ENCODE measurements around the gene EMC10. TPM values are rescaled to one million over a fixed set of nuclear protein-coding genes. Genes with fewer than 3 reads are reported as not detected.

Gene EMC10
- total and polyA plus RNA-seq, 12 donors: 39.4 to 216 (median 123) TPM

GRCh38 chr19:50535672-50536187, 59.4 kb downstream of the EMC10 start:
- TF ChIP-seq CTCF (IDR thresholded peaks at IDR 0.05) (no peak), POLR2A (IDR thresholded peaks at IDR 0.05) (no peak)
- Histone ChIP-seq H3K4me1 (replicated peaks in 1 of 2) (no peaks in the 10 kb centered on the region), H3K9me3 (replicated peaks in 1 of 3) (peaks cover 0 to 3% (median 0%) of the 10 kb centered on the region in 3 donors), H3K4me3 (no peak overlapping the region), H3K36me3 (replicated peaks in 1 of 2) (no peaks in the 10 kb centered on the region), H3K27me3 (peaks cover 4% of the 10 kb centered on the region), H3K27ac (peak overlapping the region in 1 of 5 donors; percentile 14)
- intact Hi-C loops (cut with DNase I): loop anchor here in 1 of 2 donors (5.0 kb wide), 1 partner anchor 242 kb away; no protein-coding TSS in a partner anchor
- DNase-seq: no peak
- WGBS, 4 donors: 73 to 87% (median 77%) methylated on average over 10 to 11 of the region's 11 CpGs

- H3K27ac ChIP-seq: no peak overlapping the region
- intact Hi-C loops (cut with DNase I): loop anchor here in 1 of 2 donors (5.0 kb wide), 1 partner anchor 241 kb away; no protein-coding TSS in a partner anchor
- WGBS, 4 donors: 84 to 87% (median 85%) methylated on average over 13 to 16 of the region's 16 CpGs
These were observed 60.5 kb downstream of the EMC10 start for GRCh38 chr19:50536662-50537305.

GRCh38 chr19:50537306-50537685, 61.0 kb downstream of the EMC10 start:
- H3K27me3 ChIP-seq: peaks cover 4% of the 10 kb centered on the region
- H3K9me3 ChIP-seq (replicated peaks in 1 of 3): peaks cover 0 to 3% (median 0%) of the 10 kb centered on the region in 3 donors
- no peak for TF ChIP-seq CTCF (IDR thresholded peaks at IDR 0.05)
- no peak for TF ChIP-seq POLR2A (IDR thresholded peaks at IDR 0.05)
- intact Hi-C loops (cut with DNase I): loop anchor here in 1 of 2 donors (5.0 kb wide), 1 partner anchor 240 kb away; no protein-coding TSS in a partner anchor
- no peak overlapping the region for H3K4me3 ChIP-seq
- H3K27ac ChIP-seq: no peak overlapping the region
- H3K36me3 ChIP-seq (replicated peaks in 1 of 2): no peaks in the 10 kb centered on the region
- DNase-seq: no peak
- 67 to 77% (median 73%) methylated on average over 9 to 18 of the region's 18 CpGs for WGBS, 4 donors
- no peaks in the 10 kb centered on the region for H3K4me1 ChIP-seq (replicated peaks in 1 of 2)

More at GRCh38 chr19:50536662-50537305, 60.5 kb downstream of the EMC10 start:
- no peak overlapping the region for H3K4me3 ChIP-seq
- peaks cover 0 to 3% (median 0%) of the 10 kb centered on the region in 3 donors for H3K9me3 ChIP-seq (replicated peaks in 1 of 3)
- H3K27me3 ChIP-seq: peaks cover 4% of the 10 kb centered on the region
- TF ChIP-seq POLR2A (IDR thresholded peaks at IDR 0.05) (no peak), CTCF (IDR thresholded peaks at IDR 0.05) (no peak)
- H3K4me1 ChIP-seq (replicated peaks in 1 of 2): no peaks in the 10 kb centered on the region
- no peaks in the 10 kb centered on the region for H3K36me3 ChIP-seq (replicated peaks in 1 of 2)
- DNase-seq: no peak

GRCh38 chr19:50537769-50538230, 61.5 kb downstream of the EMC10 start:
- peak; percentile 50 to 90 (median 69) for DNase-seq
- H3K4me1 ChIP-seq (replicated peaks in 1 of 2): no peaks in the 10 kb centered on the region
- TF ChIP-seq CTCF (IDR thresholded peaks at IDR 0.05) (peak; percentile 33 to 61 (median 57)), POLR2A (IDR thresholded peaks at IDR 0.05) (no peak)
- peaks cover 4% of the 10 kb centered on the region for H3K27me3 ChIP-seq
- intact Hi-C loops (cut with DNase I): loop anchor here in 1 of 2 donors (5.0 kb wide), 1 partner anchor 240 kb away; no protein-coding TSS in a partner anchor
- 17 to 23% (median 19%) methylated on average over 13 to 15 of the region's 15 CpGs for whole genome bisulfite sequencing, 4 donors
- H3K4me3 ChIP-seq: no peak overlapping the region
- no peak overlapping the region for H3K27ac ChIP-seq
- peaks cover 0 to under 1% (median 0%) of the 10 kb centered on the region in 3 donors for H3K9me3 ChIP-seq (replicated peaks in 1 of 3)
- H3K36me3 ChIP-seq (replicated peaks in 1 of 2): no peaks in the 10 kb centered on the region

Measured in adrenal gland (tissue), 12 donors.